Lung microvascular endothelial cell (primary cell): Measurements from ENCODE around the gene SEC23IP. TPM values are rescaled to one million over a fixed set of nuclear protein-coding genes. Genes with fewer than 3 reads are reported as not detected.
"Not testable (repeated sequence)": the region's sequence is repeated elsewhere in the genome, so short reads cannot be mapped to it uniquely, and the experiment has no call there.

ENCODE experiments used
- DNase-seq, 2 donors: peaks; one replicate each; pipeline versions ENCODE4 v3.0.0 to v3.0.0-alpha.2; 2010; ENCODE audit warnings: low read depth in 2 of 2
- total RNA-seq: library from RNA; depleted of rRNA; stranded (reverse); fragments of >200 nt; gene quantifications from 2 replicates; pipeline ENCODE4 v1.2.1, GENCODE V29; 2014

The SEC23IP gene
- total RNA-seq: 13.3 and 13.9 TPM in 2 replicates

- peak; percentile 98 for DNase-seq
These were observed at the start of gene SEC23IP for GRCh38 chr10:119892188-119893065. Gene SEC23IP, plus strand, starts transcription at chr10:119892730. Its CDS starts 53 bp downstream, at chr10:119892783.

- DNase-seq: no peak
These were observed 46.9 kb upstream of the SEC23IP start for GRCh38 chr10:119845656-119846055.

GRCh38 chr10:119849031-119849789 lies 43.3 kb upstream of the SEC23IP start:
- DNase-seq: peak in 1 of 2 donors; percentile 32

- DNase-seq: no peak
These were observed 42.6 kb upstream of the SEC23IP start for GRCh38 chr10:119849944-119850343.

GRCh38 chr10:119852277-119852676 lies 40.3 kb upstream of the SEC23IP start:
- DNase-seq: no peak

- no peak for DNase-seq
These were observed 39.7 kb upstream of the SEC23IP start for GRCh38 chr10:119852822-119853221.

GRCh38 chr10:119853574-119853973 lies 39.0 kb upstream of the SEC23IP start:
- DNase-seq: no peak

GRCh38 chr10:119858063-119858462 lies 34.5 kb upstream of the SEC23IP start:
- DNase-seq: no peak

- peak; percentile 74 for DNase-seq
These were observed 32.9 kb upstream of the SEC23IP start for GRCh38 chr10:119859420-119860258.

- DNase-seq: no peak
These were observed 31.5 kb upstream of the SEC23IP start for GRCh38 chr10:119860866-119861607.

GRCh38 chr10:119862524-119862923 lies 30.0 kb upstream of the SEC23IP start:
- DNase-seq: no peak

- no peak for DNase-seq
These were observed 28.5 kb upstream of the SEC23IP start for GRCh38 chr10:119863951-119864565.

- DNase-seq: no peak
These were observed 26.8 kb upstream of the SEC23IP start for GRCh38 chr10:119865699-119866240.

GRCh38 chr10:119867317-119867716 lies 25.2 kb upstream of the SEC23IP start:
- DNase-seq: no peak

- not testable (repeated sequence) for DNase-seq
These were observed 23.1 kb upstream of the SEC23IP start for GRCh38 chr10:119869398-119869797.

- DNase-seq: peak; percentile 52 to 60
These were observed 20.5 kb upstream of the SEC23IP start for GRCh38 chr10:119871881-119872609.

- DNase-seq: no peak
These were observed 20.0 kb upstream of the SEC23IP start, which contains the start of gene MCMBP for GRCh38 chr10:119872610-119872859. Gene MCMBP, minus strand, starts transcription at chr10:119872843. Its CDS starts 259 bp downstream, at chr10:119872584.

GRCh38 chr10:119872860-119873681 lies 19.5 kb upstream of the SEC23IP start:
- DNase-seq: peak; percentile 90 to 93

- DNase-seq: no peak
These were observed 14.0 kb upstream of the SEC23IP start for GRCh38 chr10:119878524-119878923.
